NCI-H1048 (cell line): ENCODE data around the gene HNMT.

ENCODE experiments used
- DNase-seq: peaks from one replicate; lab custom pipeline; 2025; lab: John Stamatoyannopoulos, UW

HNMT gene

DNA sequence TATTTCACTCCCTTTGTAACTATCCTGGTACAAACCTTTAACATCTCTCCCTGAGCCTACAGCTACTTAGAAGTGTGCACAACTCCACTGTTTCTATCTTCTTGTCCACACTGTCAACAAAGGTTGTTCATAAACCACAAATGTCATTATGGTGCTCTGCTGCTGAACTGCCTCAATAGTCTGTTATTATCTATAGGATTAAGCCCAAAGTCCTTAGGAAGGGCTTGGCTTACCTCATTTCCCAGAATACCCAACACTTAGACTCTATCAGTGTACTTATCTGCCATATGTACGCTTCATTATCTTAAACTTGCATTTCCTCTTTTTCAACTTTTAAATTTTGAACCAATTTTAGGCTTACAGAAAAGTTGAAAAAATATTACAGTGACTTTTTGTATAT, 94.2 kb downstream of the HNMT start:
- no peak for DNase-seq

DNA sequence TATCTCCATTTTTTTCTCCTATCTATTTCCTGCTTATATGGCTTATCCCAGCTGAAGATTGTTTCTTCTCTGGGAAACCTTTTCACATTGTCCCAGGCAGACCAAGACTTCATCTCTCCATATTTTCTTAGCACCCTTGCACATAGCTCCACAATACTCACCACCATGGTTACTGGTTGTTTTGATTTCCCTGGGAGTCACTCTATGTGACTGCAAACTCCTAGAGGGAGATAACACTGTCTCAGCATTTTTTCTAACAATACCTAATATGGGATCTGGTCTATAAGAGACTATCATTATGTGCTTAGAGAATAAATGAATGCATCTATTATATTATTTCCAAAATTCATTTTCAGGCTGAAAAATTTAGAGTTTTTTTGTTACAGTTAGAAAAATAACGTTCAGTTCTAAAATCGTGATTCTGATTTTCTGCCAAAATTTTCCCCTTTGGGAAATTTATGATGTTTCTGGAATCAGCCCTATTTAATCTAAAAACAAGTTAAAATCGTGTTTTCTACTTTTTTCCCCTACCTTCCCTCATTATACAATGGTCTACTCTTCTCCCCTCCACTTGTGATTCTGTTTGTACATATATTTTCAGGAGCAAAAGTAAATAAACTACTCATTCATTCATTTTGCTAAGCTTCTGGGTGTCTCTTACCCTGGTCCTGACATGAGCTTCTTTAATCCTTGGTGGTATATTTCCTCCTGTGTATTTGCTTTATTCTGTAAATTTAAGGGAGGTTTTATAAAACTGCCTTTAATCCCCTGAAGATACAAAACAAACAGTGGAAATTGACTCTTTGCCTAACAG, 95.4 kb downstream of the HNMT start:
- DNase-seq: no peak

DNA sequence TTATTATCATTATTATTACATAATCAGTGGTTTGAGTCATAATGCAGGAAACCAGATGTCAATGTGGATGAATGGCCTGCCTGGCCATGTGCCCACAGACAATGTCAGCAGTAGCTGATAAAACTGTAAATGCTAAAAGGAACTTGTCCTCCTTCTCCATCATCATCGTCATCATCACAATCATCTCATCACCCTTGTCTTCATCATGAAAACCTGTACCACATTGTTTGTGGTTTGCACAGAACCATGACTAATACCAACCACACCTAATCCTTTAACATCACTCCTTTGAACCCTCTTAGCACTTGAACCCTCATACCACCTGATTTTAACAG, 96.0 kb downstream of the HNMT start:
- no peak for DNase-seq

DNA sequence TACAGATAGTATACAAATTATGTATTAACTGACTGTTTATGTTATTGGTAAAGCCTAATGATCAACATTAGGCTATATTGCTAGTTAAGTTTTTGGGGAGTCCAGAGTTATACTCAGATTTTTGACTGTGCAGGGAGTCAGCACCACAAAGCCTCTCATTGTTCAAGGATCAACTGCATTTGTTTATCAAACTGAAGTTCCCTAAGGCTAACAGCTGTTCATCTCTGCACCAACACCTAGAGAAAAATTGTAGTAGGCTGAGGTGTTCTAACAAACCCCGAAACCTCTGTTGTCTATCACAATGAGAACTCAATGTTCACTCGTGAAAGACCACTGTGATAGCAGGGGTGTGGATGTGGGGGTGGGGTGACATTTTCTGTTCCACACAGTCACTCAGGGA, 97.7 kb downstream of the HNMT start:
- DNase-seq: no peak

DNA sequence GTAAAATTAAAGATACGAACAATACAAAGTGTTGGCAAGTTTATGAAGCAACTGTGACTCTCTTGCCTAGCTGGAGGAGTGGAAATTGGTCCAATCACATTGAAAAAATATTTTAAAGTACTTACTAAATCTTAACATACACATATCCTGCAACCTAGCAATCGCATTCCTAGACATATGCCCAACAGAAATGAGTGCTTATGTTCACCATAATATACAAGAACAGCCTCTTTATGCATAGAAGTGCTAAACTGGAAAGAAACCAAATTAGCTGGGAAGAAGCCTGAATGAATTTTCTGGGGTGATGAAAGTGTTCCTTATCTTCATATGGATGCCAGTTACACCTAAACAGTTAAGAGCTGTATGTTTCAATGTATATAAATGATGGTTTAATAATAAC, 98.9 kb downstream of the HNMT start:
- no peak for DNase-seq
